ENCODE results near the gene RGPD6.
"Not testable (repeated sequence)": the region's sequence is repeated elsewhere in the genome, so short reads cannot be mapped to it uniquely, and the experiment has no call there.

DNA sequence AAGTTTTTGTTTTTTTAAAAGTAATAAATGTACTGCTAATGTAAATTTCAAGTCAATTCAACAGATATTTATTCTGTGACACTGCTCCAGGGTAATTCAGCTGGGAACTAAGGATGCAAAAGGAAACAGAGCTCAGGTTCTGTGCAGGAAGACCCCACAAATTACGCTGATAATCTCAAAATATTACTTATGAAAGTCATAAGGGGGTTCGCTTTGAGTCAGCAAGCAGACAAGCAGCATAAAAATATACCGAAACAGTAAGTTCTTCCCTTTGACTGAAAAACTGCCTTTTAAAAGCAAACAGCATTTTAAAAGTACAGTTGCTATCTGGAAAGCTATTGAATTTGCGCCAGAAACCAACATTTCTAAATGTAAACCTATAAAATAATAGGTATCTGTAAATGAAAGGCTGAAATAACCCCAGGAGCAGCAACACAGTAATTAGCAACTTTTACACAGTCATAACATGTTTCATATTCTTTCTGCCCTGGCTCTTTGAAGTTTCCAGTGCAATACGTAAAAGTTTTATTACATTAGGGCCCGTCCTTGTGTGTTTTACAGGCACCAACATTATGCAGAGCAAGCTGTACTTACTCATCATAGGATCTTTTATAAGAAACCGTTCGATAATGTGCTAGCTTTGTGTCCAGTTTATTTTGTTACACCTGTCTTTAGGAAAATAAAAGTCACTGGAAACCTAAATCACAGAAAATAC is 31.9 kb upstream of the RGPD6 start:
- not testable (repeated sequence) for TF ChIP-seq TAF1 (IDR thresholded peaks at IDR 0.05; ENCODE audit: borderline replicate concordance, low read depth, low read length); POLR2A (IDR thresholded peaks at IDR 0.05; ENCODE audit: low read depth, low read length)
